HG02970 (cell line): ENCODE results near the gene TNFRSF12A.
A peak's percentile ranks its signal among the peaks of the same experiment; 100 is the strongest.
"Not testable (repeated sequence)": the region's sequence is repeated elsewhere in the genome, so short reads cannot be mapped to it uniquely, and the experiment has no call there.

Experiments used
- ATAC-seq: cut with Tn5 transposase; IDR thresholded peaks from one replicate; pipeline ENCODE4 v1.9.1; 2021; ENCODE audit warnings: mild to moderate bottlenecking, moderate library complexity, moderate number of reproducible peaks; ENCODE audit not compliant: unreplicated experiment, low FRiP score

TNFRSF12A gene

GRCh38 chr16:3045758-3046640 lies 25.8 kb downstream of the TNFRSF12A start, which contains the start of gene MMP25:
MMP25 (plus strand) TSS chr16:3046561; CDS start chr16:3046918, 357 bp downstream.
- ATAC-seq = no peak

GRCh38 chr16:3046641-3047386 lies 26.6 kb downstream of the TNFRSF12A start:
- no peak for ATAC-seq

GRCh38 chr16:3047387-3047720 lies 27.2 kb downstream of the TNFRSF12A start:
- no peak for ATAC-seq

- ATAC-seq = no peak
Observed at GRCh38 chr16:3049921-3050481, 29.8 kb downstream of the TNFRSF12A start.

- no peak for ATAC-seq
Observed at GRCh38 chr16:3050487-3050886, 30.3 kb downstream of the TNFRSF12A start.

GRCh38 chr16:3051009-3051408 lies 30.8 kb downstream of the TNFRSF12A start:
- no peak for ATAC-seq

- no peak for ATAC-seq
Observed at GRCh38 chr16:3051494-3051893, 31.3 kb downstream of the TNFRSF12A start.

GRCh38 chr16:3052571-3053329 lies 32.6 kb downstream of the TNFRSF12A start:
- ATAC-seq = not testable (repeated sequence)

GRCh38 chr16:3053330-3053710 lies 33.2 kb downstream of the TNFRSF12A start:
- not testable (repeated sequence) for ATAC-seq

GRCh38 chr16:3054965-3055733 lies 35.0 kb downstream of the TNFRSF12A start:
- ATAC-seq = no peak

GRCh38 chr16:3055734-3056115 lies 35.6 kb downstream of the TNFRSF12A start:
- not testable (repeated sequence) for ATAC-seq

- no peak for ATAC-seq
Observed at GRCh38 chr16:3056336-3057180, 36.4 kb downstream of the TNFRSF12A start.

- ATAC-seq = no peak
Observed at GRCh38 chr16:3057181-3058138, 37.3 kb downstream of the TNFRSF12A start.

- peak; percentile 2 for ATAC-seq
Observed at GRCh38 chr16:3058139-3059030, 38.2 kb downstream of the TNFRSF12A start.

- peak; percentile 89 for ATAC-seq
Observed at GRCh38 chr16:3059041-3059722, 39.0 kb downstream of the TNFRSF12A start.

- no peak for ATAC-seq
Observed at GRCh38 chr16:3059723-3060242, 39.6 kb downstream of the TNFRSF12A start.
